ENCODE data around the gene NUP210. TPM values are rescaled to one million over a fixed set of nuclear protein-coding genes. Genes with fewer than 3 reads are reported as not detected.

NUP210 gene
- total and polyA plus RNA-seq, 2 donors (not counting 3 experiments of a cell fraction or from before 2014, with no cell fraction given), result 0.14 to 0.84 TPM

GRCh38 chr3:13376091-13376490 lies 44.0 kb downstream of the NUP210 start:
- Histone ChIP-seq H3K27me3 (ENCODE audit: control insufficient read depth in 2 of 2, insufficient read depth in 2 of 2, low read length in 2 of 2) (no peaks in the 10 kb centered on the region), H3K36me3 (ENCODE audit: control insufficient read depth in 2 of 2, extremely low read depth in 1 of 2, insufficient read depth in 2 of 2, low read length in 2 of 2) (no peaks in the 10 kb centered on the region), H3K27ac (ENCODE audit: insufficient read depth, low read depth, low read length) (no peak overlapping the region), H2AFZ (ENCODE audit: low read depth, low read length) (no peak overlapping the region), H3K9me3 (replicated peaks; ENCODE audit: control insufficient read depth, insufficient read depth, low read length) (no peaks in the 10 kb centered on the region), H3K4me3 (replicated peaks in 1 of 3; ENCODE audit: insufficient read depth in 1 of 3, low read depth in 1 of 3, low read length in 3 of 3) (no peak overlapping the region), H4K20me1 (replicated peaks; ENCODE audit: control insufficient read depth, extremely low read depth, insufficient read depth, low read length) (no peaks in the 10 kb centered on the region), H3K9me1 (replicated peaks; ENCODE audit: control insufficient read depth, extremely low read depth, insufficient read depth, low read length) (no peaks in the 10 kb centered on the region), H3K79me2 (ENCODE audit: control insufficient read depth, insufficient read depth, low read length) (no peaks in the 10 kb centered on the region), H3K9ac (replicated peaks; ENCODE audit: extremely low read depth, insufficient read depth, low read length) (no peak overlapping the region), H3K4me1 (ENCODE audit: control insufficient read depth, extremely low read depth, insufficient read depth, low read length) (no peaks in the 10 kb centered on the region), H3K4me2 (ENCODE audit: insufficient read depth, low read length) (no peak overlapping the region)
- dilution Hi-C loops (cut with MboI; ENCODE audit: extremely low pct_ligation_motif_present, low sequenced_read_pairs), result no loop called here
- intact Hi-C loops (cut with micrococcal nuclease), result no loop called here
- CTCF ChIA-PET, result no interaction called here
- FAIRE-seq (no peak), DNase-seq (ENCODE audit: low read depth, low spot score) (no peak)
- TF ChIP-seq MAX (IDR thresholded peaks at IDR 0.05; ENCODE audit: insufficient read depth, insufficient read length) (no peak), JUN (IDR thresholded peaks at IDR 0.05; ENCODE audit: borderline replicate concordance, insufficient read depth, insufficient read length, low read depth) (no peak), EZH2 (IDR thresholded peaks at IDR 0.05; ENCODE audit: borderline replicate concordance, low read depth, low read length, severe bottlenecking) (no peak), FOS (IDR thresholded peaks at IDR 0.05; ENCODE audit: borderline replicate concordance, insufficient read depth, low read length) (no peak), CTCF (IDR thresholded peaks at IDR 0.05; ENCODE audit: extremely low read depth in 1 of 2, insufficient read depth in 1 of 2, low read depth in 1 of 2, low read length in 2 of 2) (no peak), POLR2AphosphoS5 (IDR thresholded peaks at IDR 0.05; ENCODE audit: insufficient read depth, low read depth, low read length) (no peak), MYC (IDR thresholded peaks at IDR 0.05; ENCODE audit: low read depth, low read length) (no peak), POLR2A (IDR thresholded peaks at IDR 0.05; ENCODE audit: low read depth, low read length) (no peak), GATA2 (IDR thresholded peaks at IDR 0.05; ENCODE audit: insufficient read depth, insufficient read length, low read depth, low read length) (no peak)
- no TSS peak for BruUV-seq (replicated peaks)
- POLR2A ChIA-PET, result no interaction called here

Data from endothelial cell of umbilical vein (primary cell).